Islet of Langerhans (tissue), 1 donor: ENCODE results near the gene CXCL10.
"Not testable (repeated sequence)": the region's sequence is repeated elsewhere in the genome, so short reads cannot be mapped to it uniquely, and the experiment has no call there.

Experiments used
- FAIRE-seq: peaks from one replicate; lab custom pipeline; 2011; peaks lifted over from hg19 to GRCh38; lab: Jason Lieb, UNC

Gene CXCL10

GRCh38 chr4:76024065-76024464, 768 bp upstream of the CXCL10 start:
- no peak for FAIRE-seq

GRCh38 chr4:76022677-76023076, 620 bp downstream of the CXCL10 start:
- FAIRE-seq, result no peak

- no peak for FAIRE-seq
Measured at GRCh38 chr4:76022031-76022430, 1.3 kb downstream of the CXCL10 start.

DNA sequence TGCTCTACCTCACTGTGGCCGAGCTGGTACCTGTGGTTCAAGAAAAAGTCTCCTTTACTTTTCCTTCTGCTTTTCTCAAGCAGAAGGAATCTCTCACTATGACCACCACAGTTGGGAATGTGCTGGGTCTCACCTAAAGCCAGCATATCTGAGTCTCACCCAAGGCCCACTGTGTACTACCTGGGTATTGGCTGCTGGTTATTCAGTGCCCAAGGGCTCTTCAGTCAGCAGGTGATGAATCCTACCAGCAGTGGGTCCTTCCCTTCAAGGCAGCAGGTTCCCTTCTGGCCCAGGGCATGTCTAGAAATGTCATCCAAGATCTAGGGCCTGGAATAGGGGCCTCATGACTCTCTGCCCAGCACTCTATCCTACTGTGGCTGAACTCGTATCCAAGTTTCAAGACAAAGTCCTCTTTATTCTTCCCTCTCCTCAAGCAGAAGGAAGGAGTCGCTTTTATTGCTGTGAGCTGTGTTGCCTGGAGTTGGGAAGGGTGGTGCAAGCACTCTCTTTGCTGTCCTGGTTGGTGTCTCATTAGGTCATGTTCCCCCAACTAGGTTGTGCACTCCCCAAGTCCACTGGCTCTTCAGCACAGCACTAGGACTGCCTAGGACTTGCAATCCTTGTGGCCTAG, 6.1 kb downstream of the CXCL10 start:
- FAIRE-seq, result no peak

DNA sequence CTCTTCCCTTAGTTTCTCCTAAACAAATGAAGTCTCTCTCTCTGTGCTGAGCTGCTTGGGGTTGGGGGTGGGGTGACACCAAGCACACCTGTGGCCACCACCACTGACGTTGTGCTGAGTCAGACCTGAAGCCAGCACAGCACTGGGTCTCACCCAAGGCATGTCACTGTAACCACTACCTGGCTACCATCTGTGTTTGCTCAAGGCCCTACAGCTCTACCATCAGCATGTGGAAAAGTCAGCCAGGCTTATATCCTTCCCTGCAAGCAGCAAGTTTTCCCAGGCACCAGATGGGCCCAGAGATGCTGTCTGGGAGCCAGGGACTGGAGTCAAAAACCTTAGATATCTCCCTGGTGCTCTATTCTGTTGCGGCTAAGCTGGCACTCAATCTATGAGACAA, 6.9 kb downstream of the CXCL10 start:
- no peak for FAIRE-seq

DNA sequence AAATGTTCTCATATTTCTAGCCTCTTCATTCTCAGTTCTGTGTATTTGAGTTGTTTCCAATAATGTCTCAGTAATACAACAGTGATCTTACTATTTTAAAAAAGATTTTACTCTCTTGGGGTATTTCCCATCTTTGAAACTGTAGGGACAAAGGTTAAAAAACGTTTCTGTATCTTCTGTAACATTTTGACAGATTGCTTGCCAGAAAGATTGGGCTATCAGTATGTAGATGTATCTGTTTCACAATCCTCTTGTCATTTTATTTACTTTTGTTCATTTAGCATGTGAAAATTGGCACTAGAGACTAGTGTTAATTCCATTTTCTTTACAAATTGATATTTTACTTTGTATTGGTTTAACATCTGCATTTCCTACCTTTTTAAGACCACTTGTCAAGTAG, 9.8 kb downstream of the CXCL10 start:
- no peak for FAIRE-seq

DNA sequence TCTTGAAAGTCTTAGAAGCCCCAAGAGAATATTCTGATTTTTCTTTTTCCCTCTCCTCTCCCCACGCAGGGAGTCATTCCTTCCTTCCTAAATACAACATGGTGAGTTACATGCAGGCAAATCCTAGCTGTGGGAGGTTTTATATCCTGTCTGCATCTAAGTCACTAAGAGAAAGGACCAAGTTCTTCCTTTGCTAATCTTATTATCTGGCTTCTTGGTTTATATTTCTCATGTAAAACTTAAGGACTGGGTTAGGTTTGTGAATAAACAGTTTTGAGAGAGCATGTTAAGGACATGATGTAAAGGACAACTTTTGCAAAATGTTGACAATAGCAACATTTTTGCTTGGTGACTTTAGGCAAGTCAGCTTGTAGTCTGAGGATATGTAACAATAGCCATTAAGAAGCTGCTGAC, 10.9 kb downstream of the CXCL10 start:
- no peak for FAIRE-seq

DNA sequence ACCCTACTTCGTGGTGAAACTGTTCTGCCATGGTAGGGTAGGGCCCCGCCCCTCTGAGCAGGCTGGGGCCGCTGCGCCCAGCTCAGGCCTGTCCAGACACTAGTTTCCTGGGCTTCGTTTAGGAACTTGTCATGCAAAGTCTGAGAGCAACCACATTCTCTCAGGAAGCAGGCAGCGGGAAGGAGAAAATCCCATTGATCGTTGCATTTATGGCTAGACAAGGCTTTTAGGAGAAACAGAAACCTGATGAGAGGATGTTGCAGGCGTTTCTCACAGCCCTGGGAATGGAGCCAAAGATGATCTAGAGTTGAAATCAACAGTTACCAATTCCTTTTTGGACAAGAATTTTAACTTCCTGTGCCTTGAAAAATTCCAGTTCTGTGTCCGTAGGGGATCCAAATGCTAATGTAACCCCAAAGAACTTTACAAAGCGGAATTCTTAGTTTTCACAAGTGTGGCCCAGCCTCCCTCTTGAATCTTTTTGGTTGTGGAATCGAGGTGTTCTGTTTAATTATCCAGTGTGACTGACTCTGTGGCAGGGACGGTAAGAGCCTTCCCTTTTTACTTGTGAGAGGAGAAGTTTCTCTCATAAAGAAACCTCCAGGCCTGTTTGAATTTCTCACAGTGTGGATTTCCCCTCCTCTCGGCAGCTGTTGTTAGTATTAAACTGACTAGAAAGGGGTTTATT, 11.5 kb downstream of the CXCL10 start:
- FAIRE-seq, result no peak

DNA sequence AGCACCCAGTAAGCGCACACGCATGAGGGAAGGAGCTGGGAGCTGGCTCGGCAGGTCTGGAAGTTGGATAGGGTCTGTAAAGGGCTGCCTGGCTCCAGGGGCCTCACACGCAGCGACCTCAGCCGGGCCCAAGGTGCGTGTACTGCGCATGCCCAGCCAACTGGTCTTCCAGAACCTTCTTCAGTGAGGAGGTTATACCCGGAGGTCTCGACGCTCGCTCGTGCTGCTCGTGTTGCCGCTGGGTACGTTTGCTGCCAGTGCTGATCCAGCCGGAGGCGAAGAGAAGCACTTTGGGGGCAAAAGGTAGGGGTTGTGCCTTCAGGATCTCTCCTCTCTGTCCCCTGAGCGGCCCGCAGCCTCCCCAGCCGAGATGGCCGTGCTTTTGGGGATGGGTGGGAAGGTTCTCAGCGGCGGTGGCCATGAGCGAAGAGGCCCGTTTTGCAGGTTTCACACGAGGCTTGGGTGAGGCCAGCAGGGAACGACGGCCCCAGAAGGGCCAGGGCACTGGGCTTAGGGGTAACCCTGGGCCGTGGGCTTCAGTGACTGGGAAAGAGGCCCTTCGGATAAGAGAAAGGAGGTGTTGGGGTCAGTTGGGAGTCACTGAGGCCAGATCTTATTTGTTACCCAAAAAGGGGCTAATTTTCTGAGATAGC, 12.2 kb downstream of the CXCL10 start:
- no peak for FAIRE-seq

DNA sequence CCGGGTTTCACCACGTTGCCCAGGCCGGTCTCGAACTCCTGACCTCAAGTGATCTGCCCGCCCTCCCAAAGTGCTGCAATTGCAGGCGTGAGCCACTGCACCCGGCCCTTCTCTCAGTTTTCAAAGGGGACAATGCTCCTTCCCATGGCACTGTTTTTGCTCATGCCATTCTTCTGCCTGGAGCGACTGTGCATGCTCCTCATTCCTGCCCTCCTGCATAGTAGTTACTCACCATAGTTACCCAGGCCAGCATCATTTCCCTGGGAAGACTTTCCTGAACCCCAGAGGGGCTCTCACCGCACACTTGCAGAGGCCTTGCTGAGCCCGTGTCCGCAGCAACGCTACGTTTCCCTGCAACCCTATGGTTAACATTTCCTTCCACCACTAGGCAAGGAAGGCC, 12.7 kb downstream of the CXCL10 start:
- no peak for FAIRE-seq

GRCh38 chr4:76009311-76009710, 14.0 kb downstream of the CXCL10 start:
- FAIRE-seq, result no peak

DNA sequence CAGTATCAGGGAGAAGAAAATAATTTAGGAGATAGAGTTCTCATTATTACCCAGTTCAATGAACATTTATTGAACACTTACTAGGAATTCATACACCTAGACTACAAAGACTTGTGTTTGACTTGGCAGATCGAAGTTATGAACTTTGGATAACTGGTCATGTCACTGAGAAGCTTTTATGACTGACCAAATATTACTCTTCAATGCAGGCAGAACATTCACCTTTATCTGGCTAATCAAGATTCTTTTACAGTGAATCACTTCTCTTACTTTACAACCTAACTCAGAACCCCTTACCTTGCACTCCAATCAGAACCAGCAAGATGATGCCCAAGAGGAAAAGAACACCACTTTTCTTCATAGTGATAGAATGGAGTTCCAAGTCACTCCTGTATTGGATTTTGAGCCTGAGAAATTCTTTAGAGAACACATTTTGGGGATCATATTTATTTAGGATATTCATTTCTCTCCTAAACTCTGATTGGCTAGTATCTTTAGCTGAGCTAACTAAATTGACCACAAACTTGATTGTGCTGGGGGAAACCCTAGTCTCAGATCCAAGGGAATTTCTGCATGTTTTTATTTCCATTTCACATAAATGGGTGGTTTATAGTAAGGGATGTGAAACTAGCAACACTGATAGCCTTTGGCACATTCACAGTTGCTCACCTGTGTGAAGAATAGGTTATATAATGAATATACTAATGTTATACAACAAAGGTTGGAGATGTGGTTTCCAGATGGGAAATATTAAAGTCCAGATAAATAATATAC, 16.0 kb downstream of the CXCL10 start, which contains the start of gene CXCL9:
Gene CXCL9, minus strand, starts transcription at position 421 of the 774 bp plus-strand sequence. Its CDS starts 60 bp downstream, at position 361.
- FAIRE-seq, result no peak

GRCh38 chr4:76003620-76004019, 19.7 kb downstream of the CXCL10 start:
- FAIRE-seq, result no peak

- no peak for FAIRE-seq
Measured at GRCh38 chr4:76003035-76003434, 20.3 kb downstream of the CXCL10 start.

DNA sequence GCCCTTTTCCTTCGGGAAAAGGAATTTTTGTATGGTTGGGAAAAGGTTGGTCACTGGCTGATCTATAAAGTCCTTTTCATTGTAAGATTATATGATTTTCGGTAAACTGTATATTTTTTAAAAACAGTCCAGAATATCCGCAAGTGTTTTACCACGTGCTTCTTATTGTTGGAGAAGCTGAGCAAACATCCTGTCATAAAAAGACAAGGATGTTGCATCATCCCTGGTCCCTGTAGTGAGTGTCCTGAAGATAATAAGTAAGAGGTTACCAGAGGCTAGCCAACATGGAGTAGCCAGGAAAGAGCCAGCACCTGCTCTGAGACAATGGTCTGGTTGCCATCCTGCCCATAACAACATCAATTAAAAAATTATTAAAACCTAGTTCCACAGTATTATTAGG, 21.1 kb downstream of the CXCL10 start:
- no peak for FAIRE-seq

DNA sequence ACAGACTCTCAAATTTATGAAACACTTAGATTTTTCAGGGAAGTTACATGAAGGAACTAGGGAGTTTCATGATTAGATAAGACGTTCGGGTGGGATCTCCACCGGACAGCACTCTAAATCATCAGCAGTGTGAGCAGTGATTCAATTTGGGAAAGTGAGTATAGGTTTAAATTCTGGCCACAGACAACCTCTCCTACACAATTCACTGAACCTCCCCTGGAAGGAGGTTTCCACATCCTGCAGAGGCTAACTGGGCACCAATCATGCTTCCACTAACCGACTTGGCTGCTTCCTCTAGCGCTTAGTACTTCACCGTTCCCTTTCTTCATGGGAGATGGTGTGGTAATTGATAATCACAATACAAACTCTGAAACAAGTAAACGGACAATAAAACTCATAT, 21.6 kb downstream of the CXCL10 start:
- no peak for FAIRE-seq

- no peak for FAIRE-seq
Measured at GRCh38 chr4:76000279-76000678, 23.0 kb downstream of the CXCL10 start.

DNA sequence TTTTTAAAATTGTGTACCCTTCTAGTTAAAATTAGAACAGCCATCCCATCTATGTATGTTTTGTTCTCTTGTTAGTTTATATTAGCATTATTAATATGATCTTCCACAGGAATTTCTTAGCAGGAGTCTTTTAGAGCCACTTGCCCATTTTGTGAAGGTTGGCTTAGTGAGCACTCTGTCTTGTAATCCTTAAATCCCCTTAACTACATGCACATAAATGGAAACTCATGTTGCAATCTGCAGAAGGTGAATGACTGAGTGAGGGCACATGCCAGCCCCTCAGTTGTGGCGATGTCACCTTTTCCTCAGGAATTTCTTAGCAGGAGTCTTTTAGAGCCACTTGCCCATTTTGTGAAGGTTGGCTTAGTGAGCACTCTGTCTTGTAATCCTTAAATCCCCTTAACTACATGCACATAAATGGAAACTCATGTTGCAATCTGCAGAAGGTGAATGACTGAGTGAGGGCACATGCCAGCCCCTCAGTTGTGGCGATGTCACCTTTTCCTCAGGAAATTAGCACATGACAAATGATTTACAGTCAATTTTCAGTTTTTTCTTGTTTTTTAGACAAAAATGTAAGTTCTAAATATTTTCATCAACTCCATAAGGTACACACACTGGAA, 24.7 kb downstream of the CXCL10 start:
- not testable (repeated sequence) for FAIRE-seq

GRCh38 chr4:75997946-75998345, 25.4 kb downstream of the CXCL10 start:
- FAIRE-seq, result no peak

DNA sequence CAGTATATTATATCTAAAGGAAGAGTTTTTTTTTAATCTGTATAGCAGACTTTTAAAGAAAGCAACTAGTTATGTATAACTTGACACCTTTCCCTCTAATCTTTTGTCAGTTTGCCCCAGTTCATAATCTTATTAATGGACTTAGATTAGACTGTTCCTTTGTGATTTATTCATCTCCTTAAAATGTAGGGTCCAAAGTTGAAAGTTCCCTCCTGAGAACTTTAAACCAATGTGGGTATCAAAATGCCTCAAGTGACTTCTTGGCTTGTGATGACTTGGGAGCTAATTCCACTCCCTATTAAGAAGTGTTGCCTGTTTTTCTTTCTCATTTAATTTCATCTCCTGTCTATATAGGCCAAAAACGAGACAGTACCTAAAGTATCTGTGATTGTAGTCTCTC, 26.2 kb downstream of the CXCL10 start:
- FAIRE-seq, result no peak

DNA sequence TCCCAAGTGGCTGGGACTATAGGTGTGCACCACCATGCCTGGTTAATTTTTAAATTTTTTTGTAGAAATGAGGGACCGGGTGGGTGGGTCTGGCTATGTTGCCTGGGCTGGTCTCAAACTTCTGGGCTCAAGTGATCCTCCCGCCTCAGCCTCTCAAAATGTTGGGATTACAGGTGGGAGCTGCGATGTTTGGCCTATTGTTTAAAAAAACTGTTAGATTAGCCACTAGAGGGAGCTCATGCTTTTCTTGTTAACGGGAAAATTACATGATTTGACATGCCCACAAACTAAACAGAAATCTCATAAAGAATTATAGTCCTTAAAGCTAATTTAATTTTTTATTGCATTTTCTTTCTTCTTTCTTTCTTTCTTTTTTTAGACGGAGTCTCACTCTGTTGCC, 27.6 kb downstream of the CXCL10 start:
- peak; percentile 84 for FAIRE-seq

DNA sequence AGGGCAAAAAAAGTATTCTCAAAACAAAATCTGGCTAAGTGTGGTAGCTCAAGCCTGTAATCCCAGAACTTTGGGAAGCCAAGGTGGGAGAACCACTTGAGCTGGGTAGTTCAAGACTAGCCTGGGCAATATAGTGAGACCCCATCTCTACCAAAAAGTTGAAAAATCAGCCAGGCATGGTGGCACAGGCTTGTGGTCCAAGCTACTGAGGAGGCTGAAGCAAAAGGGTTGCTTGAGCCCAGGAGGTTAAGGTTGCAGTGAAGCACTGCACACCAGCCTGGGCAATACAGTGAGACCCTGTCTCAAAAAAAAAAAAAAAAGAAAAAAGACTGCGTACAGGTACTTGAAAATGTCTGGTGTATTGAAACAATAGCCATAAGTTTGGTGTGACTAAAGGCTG, 30.8 kb downstream of the CXCL10 start:
- FAIRE-seq, result no peak
